ENCODE measurements around the gene TRAT1. TPM values are rescaled to one million over a fixed set of nuclear protein-coding genes. Genes with fewer than 3 reads are reported as not detected.
A peak's percentile ranks its signal among the peaks of the same experiment; 100 is the strongest.

Gene TRAT1, protein sequence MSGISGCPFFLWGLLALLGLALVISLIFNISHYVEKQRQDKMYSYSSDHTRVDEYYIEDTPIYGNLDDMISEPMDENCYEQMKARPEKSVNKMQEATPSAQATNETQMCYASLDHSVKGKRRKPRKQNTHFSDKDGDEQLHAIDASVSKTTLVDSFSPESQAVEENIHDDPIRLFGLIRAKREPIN
- 1.1 TPM for total RNA-seq
- long read RNA-seq, partial matches to known transcripts: 0 of 1 reads
- long read RNA-seq, other reads (novel, unspliced or antisense): 0 of 1 reads

DNA sequence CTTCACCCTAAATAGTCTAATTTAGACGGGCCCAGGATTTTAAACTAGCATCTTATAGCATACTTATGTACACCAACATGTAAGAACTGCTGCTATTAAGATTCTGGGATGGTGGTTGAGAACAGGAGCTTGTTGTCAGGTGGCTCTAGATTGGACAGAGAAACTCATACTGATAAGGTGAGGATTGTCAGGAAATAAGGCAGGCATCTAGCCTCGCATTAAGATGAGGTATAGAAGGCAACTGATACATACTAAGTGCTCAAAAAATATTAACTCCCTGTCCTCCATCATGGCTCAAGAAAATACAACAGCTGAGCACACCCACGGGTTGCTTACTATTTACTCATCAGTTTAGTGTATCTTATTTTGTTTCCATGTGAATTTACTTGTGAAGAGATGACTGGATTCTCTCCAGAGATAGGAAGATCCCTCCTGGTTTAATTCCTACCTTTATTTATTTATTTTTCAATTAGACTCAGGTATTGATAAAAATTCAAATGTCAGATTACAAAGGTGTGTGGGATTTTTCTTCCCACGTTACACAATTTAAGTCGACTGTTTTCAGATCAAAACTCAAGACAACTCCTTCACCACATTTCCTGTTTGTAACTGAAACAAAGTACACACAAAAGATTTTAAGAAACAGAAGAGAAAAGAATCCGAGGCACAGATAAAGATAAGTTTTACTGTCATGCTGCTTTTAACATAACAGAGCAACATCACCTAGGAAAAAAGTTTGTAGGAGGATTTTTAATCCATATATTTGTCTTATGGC, at the start of gene TRAT1:
TRAT1 (plus strand) TSS at position 664 of the 775 bp plus-strand sequence. CDS start 142 bp downstream, outside the sequence.
- no peaks in the 10 kb centered on the region for H3K4me1 ChIP-seq
- no peak for DNase-seq
- peak within 1 kb of the TSS; percentile 6 for H3K4me3 ChIP-seq
- intact Hi-C loops (cut with DNase I): no loop called here
- TF ChIP-seq, protein P1, sequence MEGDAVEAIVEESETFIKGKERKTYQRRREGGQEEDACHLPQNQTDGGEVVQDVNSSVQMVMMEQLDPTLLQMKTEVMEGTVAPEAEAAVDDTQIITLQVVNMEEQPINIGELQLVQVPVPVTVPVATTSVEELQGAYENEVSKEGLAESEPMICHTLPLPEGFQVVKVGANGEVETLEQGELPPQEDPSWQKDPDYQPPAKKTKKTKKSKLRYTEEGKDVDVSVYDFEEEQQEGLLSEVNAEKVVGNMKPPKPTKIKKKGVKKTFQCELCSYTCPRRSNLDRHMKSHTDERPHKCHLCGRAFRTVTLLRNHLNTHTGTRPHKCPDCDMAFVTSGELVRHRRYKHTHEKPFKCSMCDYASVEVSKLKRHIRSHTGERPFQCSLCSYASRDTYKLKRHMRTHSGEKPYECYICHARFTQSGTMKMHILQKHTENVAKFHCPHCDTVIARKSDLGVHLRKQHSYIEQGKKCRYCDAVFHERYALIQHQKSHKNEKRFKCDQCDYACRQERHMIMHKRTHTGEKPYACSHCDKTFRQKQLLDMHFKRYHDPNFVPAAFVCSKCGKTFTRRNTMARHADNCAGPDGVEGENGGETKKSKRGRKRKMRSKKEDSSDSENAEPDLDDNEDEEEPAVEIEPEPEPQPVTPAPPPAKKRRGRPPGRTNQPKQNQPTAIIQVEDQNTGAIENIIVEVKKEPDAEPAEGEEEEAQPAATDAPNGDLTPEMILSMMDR (IDR thresholded peaks at IDR 0.05): no peak
- H3K9me3 ChIP-seq: no peaks in the 10 kb centered on the region
- H3K36me3 ChIP-seq: no peaks in the 10 kb centered on the region
- H3K27ac ChIP-seq: no peak within 1 kb of the TSS
- H3K27me3 ChIP-seq: no peaks in the 10 kb centered on the region
- ATAC-seq: no peak

DNA sequence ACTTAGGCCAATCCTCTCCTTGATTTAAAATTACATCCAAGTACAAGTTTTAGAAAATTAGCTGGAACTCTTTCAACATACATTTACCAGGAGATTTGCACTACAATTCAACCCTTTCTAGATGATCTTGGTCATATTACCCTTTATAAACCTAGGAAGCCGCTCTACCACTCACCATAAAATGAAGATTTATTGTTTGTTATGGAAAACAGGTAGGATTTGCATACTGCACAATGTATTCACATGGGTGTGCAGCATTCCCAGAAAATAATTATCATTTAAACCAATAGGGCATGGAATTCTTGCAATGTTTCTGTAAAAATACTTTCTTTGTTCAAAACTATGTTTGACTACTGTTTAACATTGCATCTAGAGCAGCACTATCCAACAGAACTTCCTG, 46.9 kb upstream of the TRAT1 start:
- DNase-seq (no peak), ATAC-seq (no peak)
- no peaks in the 10 kb centered on the region for H3K27me3 ChIP-seq
- H3K4me3 ChIP-seq: no peak overlapping the region
- no peaks in the 10 kb centered on the region for H3K4me1 ChIP-seq
- TF ChIP-seq, protein P1 (IDR thresholded peaks at IDR 0.05): no peak
- intact Hi-C loops (cut with DNase I): no loop called here
- no peaks in the 10 kb centered on the region for H3K36me3 ChIP-seq
- no peaks in the 10 kb centered on the region for H3K9me3 ChIP-seq
- no peak overlapping the region for H3K27ac ChIP-seq

DNA sequence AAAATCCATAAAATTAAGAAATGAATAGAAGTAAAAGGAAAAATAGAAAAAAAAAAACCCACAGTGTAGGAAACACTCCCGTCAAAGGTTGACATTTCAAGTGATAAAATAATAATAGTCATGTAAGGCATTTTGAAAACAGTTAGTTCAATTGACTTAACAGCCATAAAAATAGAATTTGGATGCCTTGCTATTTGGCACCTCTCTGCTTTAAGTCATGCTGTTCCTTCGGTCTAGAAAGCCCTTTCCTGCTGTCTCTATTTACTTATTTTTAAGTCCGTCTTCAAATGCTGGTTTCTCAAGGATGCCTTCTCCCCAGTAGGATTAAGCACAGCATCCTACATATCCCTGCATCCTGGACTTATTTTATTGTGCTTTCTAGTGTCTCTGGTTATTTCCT, 43.1 kb upstream of the TRAT1 start:
- intact Hi-C loops (cut with DNase I): no loop called here
- no peak for DNase-seq
- TF ChIP-seq, protein P1 (IDR thresholded peaks at IDR 0.05): no peak

DNA sequence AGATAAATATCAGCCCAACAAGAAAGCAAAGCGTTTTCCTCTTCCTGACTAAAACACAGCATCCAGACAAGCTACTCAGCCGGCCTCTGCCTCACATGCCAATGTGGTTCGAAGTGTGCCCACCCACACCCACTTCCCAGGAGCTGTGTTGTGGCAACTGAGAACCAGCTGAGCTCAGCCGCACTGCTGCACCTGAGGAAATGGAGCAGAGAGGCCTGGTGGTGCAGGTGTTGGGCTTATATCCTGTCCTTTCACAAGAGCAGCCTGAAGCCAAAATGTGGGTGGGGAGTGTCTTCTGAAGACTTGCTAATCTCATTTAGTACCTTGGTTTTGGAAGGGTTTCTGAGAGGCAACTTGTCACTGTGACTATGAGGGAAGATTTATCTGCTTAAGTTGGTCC, 42.4 kb upstream of the TRAT1 start:
- Histone ChIP-seq H3K4me1 (no peaks in the 10 kb centered on the region), H3K4me3 (no peak overlapping the region), H3K36me3 (no peaks in the 10 kb centered on the region), H3K27ac (no peak overlapping the region), H3K9me3 (no peaks in the 10 kb centered on the region), H3K27me3 (no peaks in the 10 kb centered on the region)
- ATAC-seq (no peak), DNase-seq (no peak)
- intact Hi-C loops (cut with DNase I): no loop called here
- TF ChIP-seq, protein P1 (IDR thresholded peaks at IDR 0.05): no peak

More for the DNA sequence above, 43.1 kb upstream of the TRAT1 start:
- H3K4me1 ChIP-seq: no peaks in the 10 kb centered on the region
- H3K9me3 ChIP-seq: no peaks in the 10 kb centered on the region
- no peaks in the 10 kb centered on the region for H3K36me3 ChIP-seq
- H3K27me3 ChIP-seq: no peaks in the 10 kb centered on the region
- H3K4me3 ChIP-seq: no peak overlapping the region
- ATAC-seq: no peak
- no peak overlapping the region for H3K27ac ChIP-seq

DNA sequence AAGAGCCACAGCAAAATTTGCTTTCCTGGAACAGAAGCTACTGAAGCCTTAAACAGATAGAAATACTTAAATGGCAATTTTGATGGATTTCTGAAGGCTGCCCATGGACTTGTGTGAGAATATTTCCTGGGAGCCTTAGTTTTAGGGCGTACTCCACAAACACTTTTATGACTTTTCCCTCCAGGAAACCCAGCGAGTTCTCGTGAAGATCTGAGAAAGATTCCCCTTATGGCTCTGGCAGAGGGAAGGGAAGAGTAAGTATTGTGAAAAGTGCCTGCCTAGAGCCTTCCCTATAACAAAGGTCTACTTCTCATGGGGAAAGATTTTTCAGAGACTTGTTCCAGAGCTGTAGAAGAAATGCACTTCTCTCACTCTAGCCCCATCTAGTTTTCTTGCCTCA, 31.1 kb upstream of the TRAT1 start:
- Histone ChIP-seq H3K9me3 (no peaks in the 10 kb centered on the region), H3K4me1 (no peaks in the 10 kb centered on the region), H3K27ac (no peak overlapping the region), H3K27me3 (no peaks in the 10 kb centered on the region), H3K36me3 (no peaks in the 10 kb centered on the region), H3K4me3 (no peak overlapping the region)
- DNase-seq: no peak
- no peak for ATAC-seq
- TF ChIP-seq, protein P1 (IDR thresholded peaks at IDR 0.05): no peak
- intact Hi-C loops (cut with DNase I): no loop called here

All from upper lobe of right lung (tissue), 1 donor.